Left lung (tissue), 10 donors: Measurements from ENCODE around the gene FAM120B. TPM values are rescaled to one million over a fixed set of nuclear protein-coding genes. Genes with fewer than 3 reads are reported as not detected.
A peak's percentile ranks its signal among the peaks of the same experiment; 100 is the strongest.

Experiments used
- ATAC-seq: fragments of 200-7000 bp; cut with Tn5 transposase; one replicate; pipeline ENCODE4 v1.9.1; 2020; ENCODE audit warnings: moderate library complexity
- DNase-seq, 4 donors: peaks; one replicate each; pipeline ENCODE4 v3.0.0-alpha.2; 2013 to 2020
- H3K27ac ChIP-seq, 2 donors: fragments of 200-600 bp; sonication (generic) in 1 of 2; one replicate each; pipeline versions ENCODE4 v1.5.0 to v1.8.0; 2020 to 2021
- H3K27me3 ChIP-seq, 2 donors: fragments of 200-600 bp; sonication (generic) in 1 of 2; one replicate each; pipeline versions ENCODE4 v1.5.0 to v1.8.0; 2020 to 2021
- H3K36me3 ChIP-seq, 2 donors: fragments of 200-600 bp; sonication (generic) in 1 of 2; one replicate each; pipeline versions ENCODE4 v1.5.0 to v1.8.0; 2020 to 2021
- H3K4me1 ChIP-seq, 2 donors: fragments of 200-600 bp; one replicate each; pipeline ENCODE4 v1.8.0; 2021
- H3K4me3 ChIP-seq, 2 donors: fragments of 200-600 bp; sonication (generic) in 1 of 2; one replicate each; pipeline versions ENCODE4 v1.5.0 to v1.8.0; 2020 to 2021; ENCODE audit warnings: mild to moderate bottlenecking in 1 of 2
- H3K9me3 ChIP-seq, 2 donors: fragments of 200-600 bp; sonication (generic) in 1 of 2; one replicate each; pipeline versions ENCODE4 v1.5.0 to v1.8.0; 2020 to 2021
- CTCF ChIP-seq, 2 donors: fragments of 200-600 bp; sonication (generic) in 1 of 2; IDR thresholded peaks; one replicate each; pipeline versions ENCODE4 v1.5.0 to v1.8.0; 2021; ENCODE audit warnings: antibody characterized with exemption in 2 of 2
- intact Hi-C, 2 donors: fragments of 100-400 bp; cut with DNase I; formaldehyde crosslinking; loops; one replicate each; pipeline versions ENCODE4 v1.11.2 to v1.14.2; 2022
- polyA plus RNA-seq, 6 donors: library from polyadenylated mRNA; unstranded; fragments of 120-200 nt; gene quantifications; one replicate each; pipeline ENCODE4 v1.2.1, GENCODE V29; 2013; ENCODE audit not compliant: insufficient read length in 6 of 6
- total RNA-seq, 2 donors: library from RNA; stranded (reverse); fragmentation: NEBNext Ultra II Directional; extraction: Animal tissue kit (Norgen Biotek cat#: 25700); gene quantifications; one replicate each; pipeline ENCODE4 v1.2.1, GENCODE V29; 2021
- donor health status: DM: no; HTN: yes; CAD: no.
- donor health status: DM: no; HTN: no; CAD: no.

The FAM120B gene
- total and polyA plus RNA-seq, 8 donors = 26.6 to 37.7 (median 35.5) TPM

GRCh38 chr6:170415318-170415717 lies 108.8 kb downstream of the FAM120B start:
- Histone ChIP-seq H3K27me3 (no peaks in the 10 kb centered on the region), H3K27ac (no peak overlapping the region), H3K9me3 (peaks cover 0 to 6% of the 10 kb centered on the region in 2 donors), H3K4me3 (no peak overlapping the region), H3K36me3 (no peaks in the 10 kb centered on the region), H3K4me1 (no peaks in the 10 kb centered on the region)
- DNase-seq = no peak
- intact Hi-C loops = no loop called here
- TF ChIP-seq CTCF (IDR thresholded peaks at IDR 0.05) = no peak
- no peak for ATAC-seq

- H3K36me3 ChIP-seq = no peaks in the 10 kb centered on the region
- intact Hi-C loops = no loop called here
- H3K9me3 ChIP-seq = peaks cover 0 to 6% of the 10 kb centered on the region in 2 donors
- TF ChIP-seq CTCF (IDR thresholded peaks at IDR 0.05) = no peak
- H3K27me3 ChIP-seq = no peaks in the 10 kb centered on the region
- ATAC-seq = no peak
- DNase-seq = no peak
- H3K27ac ChIP-seq = no peak overlapping the region
- no peaks in the 10 kb centered on the region for H3K4me1 ChIP-seq
- no peak overlapping the region for H3K4me3 ChIP-seq
Measured at GRCh38 chr6:170416303-170416702, 109.7 kb downstream of the FAM120B start.

GRCh38 chr6:170416959-170417606 lies 110.5 kb downstream of the FAM120B start:
- ATAC-seq (no peak), DNase-seq (no peak)
- Histone ChIP-seq H3K27me3 (no peaks in the 10 kb centered on the region), H3K9me3 (peaks cover 0 to 3% of the 10 kb centered on the region in 2 donors), H3K27ac (no peak overlapping the region), H3K4me3 (no peak overlapping the region), H3K36me3 (no peaks in the 10 kb centered on the region), H3K4me1 (no peaks in the 10 kb centered on the region)
- intact Hi-C loops = no loop called here
- TF ChIP-seq CTCF (IDR thresholded peaks at IDR 0.05) = no peak

- H3K9me3 ChIP-seq = peaks cover 0 to 3% of the 10 kb centered on the region in 2 donors
- H3K36me3 ChIP-seq = no peaks in the 10 kb centered on the region
- H3K4me1 ChIP-seq = no peaks in the 10 kb centered on the region
- intact Hi-C loops = no loop called here
- DNase-seq = peak in 1 of 4 donors; percentile 40
- no peak overlapping the region for H3K4me3 ChIP-seq
- H3K27ac ChIP-seq = no peak overlapping the region
- TF ChIP-seq CTCF (IDR thresholded peaks at IDR 0.05) = no peak
- no peak for ATAC-seq
- peaks cover 0 to 2% of the 10 kb centered on the region in 2 donors for H3K27me3 ChIP-seq
Measured at GRCh38 chr6:170417881-170418280, 111.3 kb downstream of the FAM120B start.

GRCh38 chr6:170420283-170420682 lies 113.7 kb downstream of the FAM120B start:
- intact Hi-C loops = no loop called here
- H3K9me3 ChIP-seq = no peaks in the 10 kb centered on the region
- no peak overlapping the region for H3K27ac ChIP-seq
- ATAC-seq (no peak), DNase-seq (no peak)
- H3K27me3 ChIP-seq = peaks cover 0 to 24% of the 10 kb centered on the region in 2 donors
- TF ChIP-seq CTCF (IDR thresholded peaks at IDR 0.05) = no peak
- no peak overlapping the region for H3K4me3 ChIP-seq
- no peaks in the 10 kb centered on the region for H3K36me3 ChIP-seq
- H3K4me1 ChIP-seq = no peaks in the 10 kb centered on the region
